ENCODE measurements around the gene TSC22D1. TPM values are rescaled to one million over a fixed set of nuclear protein-coding genes. Genes with fewer than 3 reads are reported as not detected.

Gene TSC22D1
- total RNA-seq, 2 experiments from 2014 or later, result 14.6 to 27.7 TPM

GRCh38 chr13:44389876-44390275 lies 186.3 kb downstream of the TSC22D1 start:
- POLR2A ChIA-PET, result interaction anchor here (0.6 kb wide), 2 partner anchors 30 to 146 kb away, joined by 3 read pairs; no protein-coding TSS in a partner anchor

GRCh38 chr13:44389060-44389666 lies 187.0 kb downstream of the TSC22D1 start:
- intact Hi-C loops (cut with micrococcal nuclease; ENCODE audit: unreplicated experiment), result no loop called here
- ChIA-PET CTCF (ENCODE audit: unreplicated experiment) (no interaction called here), POLR2A (no interaction called here)
- H3K36me3 ChIP-seq (ENCODE audit: insufficient read depth, low read length), result no peaks in the 10 kb centered on the region
- DNase-seq (ENCODE audit: low spot score), result no peak
- H2AFZ ChIP-seq (ENCODE audit: low read length), result no peak overlapping the region
- no peaks in the 10 kb centered on the region for H3K4me1 ChIP-seq (ENCODE audit: insufficient read depth, low read length, poor library complexity, severe bottlenecking)
- TF ChIP-seq CTCF (conservative IDR thresholded peaks at IDR 0.05; ENCODE audit: low read length), result no peak
- TF ChIP-seq EZH2phosphoT487 (IDR thresholded peaks at IDR 0.05; ENCODE audit: borderline replicate concordance, low read depth, low read length), result no peak
- H3K9me2 ChIP-seq (ENCODE audit: insufficient read depth, low read length), result no peaks in the 10 kb centered on the region
- no peak overlapping the region for H3K4me3 ChIP-seq (ENCODE audit: low read depth, low read length, poor library complexity, severe bottlenecking)
- no peaks in the 10 kb centered on the region for H3K9me3 ChIP-seq (ENCODE audit: low read length)
- no peaks in the 10 kb centered on the region for H3K79me2 ChIP-seq (ENCODE audit: insufficient read depth, low read depth, low read length)
- H3K27ac ChIP-seq (ENCODE audit: low read depth, low read length, poor library complexity, severe bottlenecking), result no peak overlapping the region
- BruUV-seq (replicated peaks), result no TSS peak
- H3K4me2 ChIP-seq (ENCODE audit: low read length), result no peak overlapping the region
- H4K20me1 ChIP-seq (ENCODE audit: insufficient read depth, low read length), result no peaks in the 10 kb centered on the region

More at GRCh38 chr13:44389876-44390275, 186.3 kb downstream of the TSC22D1 start:
- no peak overlapping the region for H2AFZ ChIP-seq (ENCODE audit: low read length)
- H3K36me3 ChIP-seq (ENCODE audit: insufficient read depth, low read length), result no peaks in the 10 kb centered on the region
- no peak overlapping the region for H3K27ac ChIP-seq (ENCODE audit: low read depth, low read length, poor library complexity, severe bottlenecking)
- H3K9me3 ChIP-seq (ENCODE audit: low read length), result no peaks in the 10 kb centered on the region
- intact Hi-C loops (cut with micrococcal nuclease; ENCODE audit: unreplicated experiment), result no loop called here
- H3K4me1 ChIP-seq (ENCODE audit: insufficient read depth, low read length, poor library complexity, severe bottlenecking), result no peaks in the 10 kb centered on the region
- no peaks in the 10 kb centered on the region for H3K9me2 ChIP-seq (ENCODE audit: insufficient read depth, low read length)
- H4K20me1 ChIP-seq (ENCODE audit: insufficient read depth, low read length), result no peaks in the 10 kb centered on the region
- H3K4me3 ChIP-seq (ENCODE audit: low read depth, low read length, poor library complexity, severe bottlenecking), result no peak overlapping the region
- H3K79me2 ChIP-seq (ENCODE audit: insufficient read depth, low read depth, low read length), result no peaks in the 10 kb centered on the region
- DNase-seq (ENCODE audit: low spot score), result no peak
- no TSS peak for BruUV-seq (replicated peaks)
- H3K4me2 ChIP-seq (ENCODE audit: low read length), result no peak overlapping the region
- TF ChIP-seq CTCF (conservative IDR thresholded peaks at IDR 0.05; ENCODE audit: low read length), result no peak
- no peak for TF ChIP-seq EZH2phosphoT487 (IDR thresholded peaks at IDR 0.05; ENCODE audit: borderline replicate concordance, low read depth, low read length)
- CTCF ChIA-PET (ENCODE audit: unreplicated experiment), result no interaction called here

GRCh38 chr13:44388427-44389059 lies 187.6 kb downstream of the TSC22D1 start:
- no peak for TF ChIP-seq EZH2phosphoT487 (IDR thresholded peaks at IDR 0.05; ENCODE audit: borderline replicate concordance, low read depth, low read length)
- TF ChIP-seq CTCF (conservative IDR thresholded peaks at IDR 0.05; ENCODE audit: low read length), result no peak
- intact Hi-C loops (cut with micrococcal nuclease; ENCODE audit: unreplicated experiment), result no loop called here
- no peaks in the 10 kb centered on the region for H3K79me2 ChIP-seq (ENCODE audit: insufficient read depth, low read depth, low read length)
- no peaks in the 10 kb centered on the region for H4K20me1 ChIP-seq (ENCODE audit: insufficient read depth, low read length)
- H2AFZ ChIP-seq (ENCODE audit: low read length), result no peak overlapping the region
- no TSS peak for BruUV-seq (replicated peaks)
- H3K27ac ChIP-seq (ENCODE audit: low read depth, low read length, poor library complexity, severe bottlenecking), result no peak overlapping the region
- no peak for DNase-seq (ENCODE audit: low spot score)
- H3K4me1 ChIP-seq (ENCODE audit: insufficient read depth, low read length, poor library complexity, severe bottlenecking), result no peaks in the 10 kb centered on the region
- ChIA-PET CTCF (ENCODE audit: unreplicated experiment) (no interaction called here), POLR2A (interaction anchor here (0.6 to 0.7 kb wide), 2 partner anchors 10 to 136 kb away, joined by 3 to 5 read pairs; no protein-coding TSS in a partner anchor)
- no peak overlapping the region for H3K4me2 ChIP-seq (ENCODE audit: low read length)
- H3K4me3 ChIP-seq (ENCODE audit: low read depth, low read length, poor library complexity, severe bottlenecking), result no peak overlapping the region
- H3K9me3 ChIP-seq (ENCODE audit: low read length), result no peaks in the 10 kb centered on the region
- H3K9me2 ChIP-seq (ENCODE audit: insufficient read depth, low read length), result no peaks in the 10 kb centered on the region
- no peaks in the 10 kb centered on the region for H3K36me3 ChIP-seq (ENCODE audit: insufficient read depth, low read length)
